GM21576 (cell line): ENCODE results near the gene BCAS3.
"Not testable (repeated sequence)": the region's sequence is repeated elsewhere in the genome, so short reads cannot be mapped to it uniquely, and the experiment has no call there.

Experiments used
- ATAC-seq: cut with Tn5 transposase; IDR thresholded peaks from one replicate; pipeline ENCODE4 v1.9.1; 2021; ENCODE audit warnings: mild to moderate bottlenecking, moderate library complexity; ENCODE audit not compliant: unreplicated experiment

BCAS3 gene

GRCh38 chr17:60976861-60977260, 299.2 kb downstream of the BCAS3 start:
- not testable (repeated sequence) for ATAC-seq

GRCh38 chr17:60989379-60989778, 311.7 kb downstream of the BCAS3 start:
- no peak for ATAC-seq

- ATAC-seq: no peak
Measured at GRCh38 chr17:60989846-60990245, 312.2 kb downstream of the BCAS3 start.

GRCh38 chr17:60993497-60993896, 315.8 kb downstream of the BCAS3 start:
- ATAC-seq: no peak

- ATAC-seq: no peak
Measured at GRCh38 chr17:60995680-60996079, 318.0 kb downstream of the BCAS3 start.

- ATAC-seq: no peak
Measured at GRCh38 chr17:61000911-61001310, 323.3 kb downstream of the BCAS3 start.

GRCh38 chr17:61002316-61002736, 324.7 kb downstream of the BCAS3 start:
- no peak for ATAC-seq

- no peak for ATAC-seq
Measured at GRCh38 chr17:61005358-61005757, 327.7 kb downstream of the BCAS3 start.

- not testable (repeated sequence) for ATAC-seq
Measured at GRCh38 chr17:61005958-61006357, 328.3 kb downstream of the BCAS3 start.

GRCh38 chr17:61007980-61008379, 330.3 kb downstream of the BCAS3 start:
- no peak for ATAC-seq

- ATAC-seq: no peak
Measured at GRCh38 chr17:61009663-61010062, 332.0 kb downstream of the BCAS3 start.

GRCh38 chr17:61010661-61011170, 333.1 kb downstream of the BCAS3 start:
- no peak for ATAC-seq

- ATAC-seq: no peak
Measured at GRCh38 chr17:61011251-61011650, 333.6 kb downstream of the BCAS3 start.

- no peak for ATAC-seq
Measured at GRCh38 chr17:61015966-61016365, 338.3 kb downstream of the BCAS3 start.

- no peak for ATAC-seq
Measured at GRCh38 chr17:61017317-61018006, 339.8 kb downstream of the BCAS3 start.

- no peak for ATAC-seq
Measured at GRCh38 chr17:61018938-61019337, 341.3 kb downstream of the BCAS3 start.

GRCh38 chr17:61023996-61024395, 346.3 kb downstream of the BCAS3 start:
- no peak for ATAC-seq

- no peak for ATAC-seq
Measured at GRCh38 chr17:61026818-61027217, 349.2 kb downstream of the BCAS3 start.

- ATAC-seq: no peak
Measured at GRCh38 chr17:61029181-61029580, 351.5 kb downstream of the BCAS3 start.

- no peak for ATAC-seq
Measured at GRCh38 chr17:61040666-61041065, 363.0 kb downstream of the BCAS3 start.

- ATAC-seq: not testable (repeated sequence)
Measured at GRCh38 chr17:61042348-61042747, 364.7 kb downstream of the BCAS3 start.

GRCh38 chr17:61047515-61047914, 369.9 kb downstream of the BCAS3 start:
- ATAC-seq: no peak
